ENCODE data around the gene NRXN3.

- TF ChIP-seq CTCF (IDR thresholded peaks at IDR 0.05) (no peak), POLR2A (IDR thresholded peaks at IDR 0.05) (no peak)
Observed at GRCh38 chr14:79742142-79742541, 1572.0 kb downstream of the NRXN3 start.
